HepG2 (cell line): Measurements from ENCODE around the gene SIAH3. TPM values are rescaled to one million over a fixed set of nuclear protein-coding genes. Genes with fewer than 3 reads are reported as not detected.

Experiments
- ATAC-seq: fragments of 200-7000 bp; cut with Tn5 transposase; 3 replicates; pipeline ENCODE4 v1.9.1; 2020; ENCODE audit warnings: mild to moderate bottlenecking, moderate library complexity
- BruUV-seq: library from RNA; stranded (reverse); fragments of 400-500 nt; replicated peaks from 2 replicates; lab custom pipeline; 2021; lab: Mats Ljungman, UMichigan
- CTCF ChIA-PET: fragments of 300-600 bp; formaldehyde crosslinking; extraction: SDS; loops from one replicate; lab custom pipeline; 2021; ENCODE audit warnings: low total read pairs, inconsistent platforms, low intra/inter-chr PET ratio; lab: Yijun Ruan, JAX
- POLR2A ChIA-PET: fragments of 350-600 bp; sonication (Branson Sonifier 250); formaldehyde crosslinking; loops from one replicate; lab custom pipeline; 2020; ENCODE audit warnings: antibody characterized with exemption, inconsistent platforms; lab: Yijun Ruan, JAX
- DNase-seq: peaks from one replicate; pipeline ENCODE4 v3.0.0-alpha.2; 2015; ENCODE audit warnings: low spot score
- FAIRE-seq: peaks from 3 replicates; lab custom pipeline; 2011; peaks lifted over from hg19 to GRCh38; lab: Jason Lieb, UNC
- H2AFZ ChIP-seq: one replicate; pipeline ENCODE4 v1.6.1; 2011; ENCODE audit warnings: low read length, inconsistent platforms
- H3K27ac ChIP-seq: fragments of 300-600 bp; 3 replicates; pipeline ENCODE4 v1.8.0; 2011; ENCODE audit warnings: mixed run types, mild to moderate bottlenecking, mixed read lengths, low read length, inconsistent platforms; ENCODE audit not compliant: insufficient read depth; ENCODE audit errors: extremely low read length
- H3K27me3 ChIP-seq, 2 experiments: fragments of 200-600 bp in 1 of 2; 2 replicates in 1 of 2; 3 replicates in 1 of 2; pipeline versions ENCODE4 v1.6.0 to v1.8.0; 2011; ENCODE audit warnings: low read length in 2 of 2, mild to moderate bottlenecking in 2 of 2, moderate library complexity in 2 of 2, inconsistent platforms in 1 of 2; ENCODE audit not compliant: insufficient read depth in 2 of 2, control insufficient read depth in 1 of 2
- H3K36me3 ChIP-seq, 2 experiments: fragments of 200-600 bp in 1 of 2; replicated peaks in 1 of 2; 2 replicates in 1 of 2; 3 replicates in 1 of 2; pipeline versions ENCODE4 v1.5.1 to v1.8.0; 2011; ENCODE audit warnings: low read length in 2 of 2, inconsistent platforms in 1 of 2; ENCODE audit not compliant: insufficient read depth in 2 of 2, control insufficient read depth in 1 of 2
- H3K4me1 ChIP-seq: 2 replicates; pipeline ENCODE4 v1.5.1; 2012; ENCODE audit warnings: low read length, inconsistent platforms; ENCODE audit not compliant: insufficient read depth
- H3K4me2 ChIP-seq: 2 replicates; pipeline ENCODE4 v1.6.0; 2011; ENCODE audit warnings: low read depth, low read length, inconsistent platforms
- H3K4me3 ChIP-seq, 3 experiments: fragments of 200-600 bp in 1 of 3; sonication (generic), shearing (Covaris generic) in 1 of 3; replicated peaks in 1 of 3; 2 replicates each; pipeline ENCODE4 v1.5.1; 2011 to 2016; ENCODE audit warnings: low read length in 3 of 3, inconsistent platforms in 2 of 3, low read depth in 2 of 3, mild to moderate bottlenecking in 2 of 3, control low read depth in 1 of 3, mixed read lengths in 1 of 3; ENCODE audit not compliant: insufficient read depth in 1 of 3
- H3K79me2 ChIP-seq: one replicate; pipeline ENCODE4 v1.6.1; 2011; ENCODE audit warnings: low read length, inconsistent platforms; ENCODE audit not compliant: insufficient read depth
- H3K9ac ChIP-seq: 2 replicates; pipeline ENCODE4 v1.6.0; 2011; ENCODE audit warnings: mild to moderate bottlenecking, low read depth, low read length, inconsistent platforms; ENCODE audit not compliant: insufficient read depth
- H3K9me3 ChIP-seq: 2 replicates; pipeline ENCODE4 v1.5.1; 2012; ENCODE audit warnings: mild to moderate bottlenecking, low read length
- H4K20me1 ChIP-seq: 2 replicates; pipeline ENCODE4 v1.6.0; 2011; ENCODE audit warnings: inconsistent platforms, mild to moderate bottlenecking, low read length, moderate library complexity; ENCODE audit not compliant: insufficient read depth
- ESRRA ChIP-seq: sonication (generic); formaldehyde crosslinking; IDR thresholded peaks from 2 replicates; pipeline ENCODE4 v1.5.1; 2020; ENCODE audit warnings: mild to moderate bottlenecking, low read depth, missing genetic modification reagents
- EZH2 ChIP-seq: conservative IDR thresholded peaks from 2 replicates; pipeline ENCODE4 v1.6.1; 2012; ENCODE audit warnings: mild to moderate bottlenecking, low read depth, low read length, moderate library complexity
- FOSL1 ChIP-seq: sonication (generic); formaldehyde crosslinking; IDR thresholded peaks from 2 replicates; pipeline ENCODE4 v1.9.0; 2021; ENCODE audit warnings: missing genetic modification reagents, borderline replicate concordance
- FOXM1 ChIP-seq: sonication (generic); formaldehyde crosslinking; IDR thresholded peaks from 2 replicates; pipeline ENCODE4 v1.5.0; 2020; ENCODE audit warnings: missing genetic modification reagents
- HNF4A ChIP-seq: sonication (generic); formaldehyde crosslinking; IDR thresholded peaks from 2 replicates; pipeline ENCODE4 v1.4.0; 2020; ENCODE audit warnings: missing genetic modification reagents
- KDM4B ChIP-seq: sonication (generic); formaldehyde crosslinking; IDR thresholded peaks from 2 replicates; pipeline ENCODE4 v1.4.0; 2020; ENCODE audit warnings: missing genetic modification reagents
- NAIF1 ChIP-seq: sonication (generic); formaldehyde crosslinking; IDR thresholded peaks from 2 replicates; pipeline ENCODE4 v1.5.0; 2020; ENCODE audit warnings: mild to moderate bottlenecking, missing genetic modification reagents, borderline replicate concordance
- NCOA2 ChIP-seq: sonication (generic); formaldehyde crosslinking; IDR thresholded peaks from 2 replicates; pipeline ENCODE4 v1.8.0; 2022; ENCODE audit warnings: inconsistent platforms
- NFE2 ChIP-seq: sonication (generic); formaldehyde crosslinking; IDR thresholded peaks from 2 replicates; pipeline ENCODE4 v1.4.0; 2020; ENCODE audit warnings: missing genetic modification reagents
- NR2C2 ChIP-seq: sonication (generic); formaldehyde crosslinking; IDR thresholded peaks from 2 replicates; pipeline ENCODE4 v1.4.0; 2020; ENCODE audit warnings: missing genetic modification reagents, mild to moderate bottlenecking, moderate library complexity, borderline replicate concordance
- SOX6 ChIP-seq, 2 experiments: fragments of 450-650 bp in 1 of 2; sonication (generic) in 1 of 2; formaldehyde crosslinking in 1 of 2; IDR thresholded peaks; 2 replicates each; pipeline versions ENCODE4 v1.4.0 to v1.6.1; 2017 to 2020; ENCODE audit warnings: antibody characterized with exemption in 1 of 2, mild to moderate bottlenecking in 1 of 2, missing genetic modification reagents in 1 of 2
- ZBTB46 ChIP-seq: sonication (generic); formaldehyde crosslinking; IDR thresholded peaks from 2 replicates; pipeline ENCODE4 v1.4.0; 2020; ENCODE audit warnings: mild to moderate bottlenecking, missing genetic modification reagents, borderline replicate concordance
- ZNF160 ChIP-seq: sonication (generic); formaldehyde crosslinking; IDR thresholded peaks from 2 replicates; pipeline ENCODE4 v1.8.0; 2022; ENCODE audit warnings: mild to moderate bottlenecking, inconsistent platforms, missing genetic modification reagents
- ZNF333 ChIP-seq: sonication (generic); formaldehyde crosslinking; IDR thresholded peaks from 2 replicates; pipeline ENCODE4 v1.4.0; 2020; ENCODE audit warnings: mild to moderate bottlenecking, missing genetic modification reagents, borderline replicate concordance
- ZNF496 ChIP-seq: sonication (generic); formaldehyde crosslinking; IDR thresholded peaks from 2 replicates; pipeline ENCODE4 v1.8.1; 2023; ENCODE audit warnings: mild to moderate bottlenecking, moderate library complexity, missing genetic modification reagents; ENCODE audit not compliant: insufficient replicate concordance
- ZNF891 ChIP-seq: sonication (generic); formaldehyde crosslinking; IDR thresholded peaks from 2 replicates; pipeline ENCODE4 v1.5.0; 2020; ENCODE audit warnings: mild to moderate bottlenecking, missing genetic modification reagents
- WGBS: methylation state at CpG from one replicate; pipeline ENCODE4 v1.1.6; 2017; ENCODE audit warnings: low lambda C conversion rate; 5-methylcytosine and 5-hydroxymethylcytosine counted together
- in situ Hi-C: cut with HindIII; loops from 2 replicates; pipeline ENCODE4 v1.10.0; 2017; ENCODE audit warnings: low pct_unique_long_range_greater_than_20kb; ENCODE audit not compliant: extremely low pct_ligation_motif_present
- intact Hi-C: fragments of 100-400 bp; cut with micrococcal nuclease; formaldehyde crosslinking; loops from one replicate; pipeline ENCODE4 v1.10.0; 2022; ENCODE audit not compliant: unreplicated experiment
- polyA plus RNA-seq, 8 experiments: library from polyadenylated mRNA; depleted of rRNA in 3 of 8; stranded (reverse) in 7 of 8; unstranded in 1 of 8; fragments of >200 nt; fragmentation: Illumina TruSeq in 4 of 8; extraction: Trizol in 4 of 8; gene quantifications; 2 replicates each; pipeline versions ENCODE4 v1.2.1 to v1.2.3, GENCODE V29; 2011 to 2016; ENCODE audit warnings: low read depth in 4 of 8, missing spikeins in 1 of 8, mixed read lengths in 1 of 8; ENCODE audit not compliant: insufficient read depth in 1 of 8
- total RNA-seq, 5 experiments: library from RNA; depleted of rRNA; stranded (reverse); fragments of >200 nt; fragmentation: Illumina TruSeq; extraction: Trizol; gene quantifications; 2 replicates each; pipeline ENCODE4 v1.2.3, GENCODE V29; 2016; ENCODE audit warnings: low read depth in 1 of 5
- TF ChIP-seq, protein P1 (sequence below): sonication (generic); formaldehyde crosslinking; IDR thresholded peaks from 2 replicates; pipeline ENCODE4 v1.4.0; 2020; ENCODE audit warnings: mild to moderate bottlenecking, missing genetic modification reagents
- TF ChIP-seq, protein P2 (sequence below): sonication (generic); formaldehyde crosslinking; conservative IDR thresholded peaks from 2 replicates; pipeline ENCODE4 v1.8.0; 2022; ENCODE audit warnings: missing genetic modification reagents

The SIAH3 gene
- total and polyA plus RNA-seq, 2 of the 13 experiments (the other 11 are each of a cell fraction or from before 2014, with no cell fraction given) = not detected

DNA sequence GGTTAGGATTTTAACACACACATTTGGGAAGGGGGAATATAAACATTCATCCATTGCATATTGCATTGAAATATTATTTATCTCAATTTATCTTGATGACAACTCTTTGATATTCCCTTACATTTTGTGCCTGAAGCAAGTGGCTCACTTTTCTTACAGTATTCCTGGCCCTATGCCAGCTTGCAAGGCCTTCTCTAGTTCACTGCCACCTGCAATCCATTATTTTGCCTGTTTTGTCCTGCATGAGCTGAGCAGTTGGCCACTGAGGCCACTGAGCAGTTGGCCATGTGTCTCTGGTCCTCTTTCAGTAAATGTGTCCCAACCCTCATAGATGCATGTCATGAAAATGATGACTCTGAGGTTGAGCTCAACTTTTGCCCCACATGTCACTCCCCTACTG, 99.7 kb downstream of the SIAH3 start (continued):
- TF ChIP-seq, protein P1, sequence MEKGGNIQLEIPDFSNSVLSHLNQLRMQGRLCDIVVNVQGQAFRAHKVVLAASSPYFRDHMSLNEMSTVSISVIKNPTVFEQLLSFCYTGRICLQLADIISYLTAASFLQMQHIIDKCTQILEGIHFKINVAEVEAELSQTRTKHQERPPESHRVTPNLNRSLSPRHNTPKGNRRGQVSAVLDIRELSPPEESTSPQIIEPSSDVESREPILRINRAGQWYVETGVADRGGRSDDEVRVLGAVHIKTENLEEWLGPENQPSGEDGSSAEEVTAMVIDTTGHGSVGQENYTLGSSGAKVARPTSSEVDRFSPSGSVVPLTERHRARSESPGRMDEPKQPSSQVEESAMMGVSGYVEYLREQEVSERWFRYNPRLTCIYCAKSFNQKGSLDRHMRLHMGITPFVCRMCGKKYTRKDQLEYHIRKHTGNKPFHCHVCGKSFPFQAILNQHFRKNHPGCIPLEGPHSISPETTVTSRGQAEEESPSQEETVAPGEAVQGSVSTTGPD (CRISPR knock-in tag) = no peak
- no peak for TF ChIP-seq ESRRA (CRISPR knock-in tag)
- no peak for TF ChIP-seq ZNF891 (CRISPR knock-in tag)
- no peak for TF ChIP-seq ZNF333 (CRISPR knock-in tag)
- TF ChIP-seq, protein P2, sequence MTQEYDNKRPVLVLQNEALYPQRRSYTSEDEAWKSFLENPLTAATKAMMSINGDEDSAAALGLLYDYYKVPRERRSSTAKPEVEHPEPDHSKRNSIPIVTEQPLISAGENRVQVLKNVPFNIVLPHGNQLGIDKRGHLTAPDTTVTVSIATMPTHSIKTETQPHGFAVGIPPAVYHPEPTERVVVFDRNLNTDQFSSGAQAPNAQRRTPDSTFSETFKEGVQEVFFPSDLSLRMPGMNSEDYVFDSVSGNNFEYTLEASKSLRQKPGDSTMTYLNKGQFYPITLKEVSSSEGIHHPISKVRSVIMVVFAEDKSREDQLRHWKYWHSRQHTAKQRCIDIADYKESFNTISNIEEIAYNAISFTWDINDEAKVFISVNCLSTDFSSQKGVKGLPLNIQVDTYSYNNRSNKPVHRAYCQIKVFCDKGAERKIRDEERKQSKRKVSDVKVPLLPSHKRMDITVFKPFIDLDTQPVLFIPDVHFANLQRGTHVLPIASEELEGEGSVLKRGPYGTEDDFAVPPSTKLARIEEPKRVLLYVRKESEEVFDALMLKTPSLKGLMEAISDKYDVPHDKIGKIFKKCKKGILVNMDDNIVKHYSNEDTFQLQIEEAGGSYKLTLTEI = no peak
- no peak for TF ChIP-seq EZH2
- TF ChIP-seq NFE2 (CRISPR knock-in tag) = no peak
- no peak for TF ChIP-seq NR2C2
- TF ChIP-seq NCOA2 = no peak

GRCh38 chr13:45750566-45750965, 101.0 kb downstream of the SIAH3 start:
- Histone ChIP-seq H3K27ac (no peak overlapping the region), H3K4me3 (no peak overlapping the region), H3K36me3 (no peaks in the 10 kb centered on the region), H3K4me2 (no peak overlapping the region), H3K9me3 (no peaks in the 10 kb centered on the region), H3K79me2 (no peaks in the 10 kb centered on the region), H4K20me1 (no peaks in the 10 kb centered on the region), H2AFZ (no peak overlapping the region), H3K4me1 (peaks cover 6% of the 10 kb centered on the region), H3K9ac (no peak overlapping the region), H3K27me3 (no peaks in the 10 kb centered on the region)
- FAIRE-seq (no peak), DNase-seq (no peak), ATAC-seq (no peak)
- BruUV-seq = no TSS peak
- ChIA-PET CTCF (no interaction called here), POLR2A (no interaction called here)
- in situ Hi-C loops (no loop called here), intact Hi-C loops (no loop called here)
- WGBS = 50% methylated on average over 3 of the region's 3 CpGs
- TF ChIP-seq NAIF1 (CRISPR knock-in tag) = no peak
- no peak for TF ChIP-seq KDM4B (CRISPR knock-in tag)
- no peak for TF ChIP-seq ZNF496 (CRISPR knock-in tag)
- no peak for TF ChIP-seq ZNF160
- no peak for TF ChIP-seq FOSL1 (CRISPR knock-in tag)
- TF ChIP-seq HNF4A (CRISPR knock-in tag) = no peak
- no peak for TF ChIP-seq FOXM1 (CRISPR knock-in tag)
- TF ChIP-seq SOX6 (IDR thresholded peaks at IDR 0.05) = no peak
- no peak for TF ChIP-seq SOX6 (CRISPR knock-in tag; IDR thresholded peaks at IDR 0.05)
- no peak for TF ChIP-seq ZBTB46 (CRISPR knock-in tag)
